SK-N-SH (cell line): ENCODE results near the gene EXD2. TPM values are rescaled to one million over a fixed set of nuclear protein-coding genes. Genes with fewer than 3 reads are reported as not detected.

Experiments
- CTCF ChIA-PET: fragments of 300-600, 350-600 bp; formaldehyde crosslinking; extraction: SDS; loops from one replicate; lab custom pipeline; 2021; lab: Yijun Ruan, JAX
- POLR2A ChIA-PET: fragments of 350-600 bp; sonication (Branson Sonifier 250); formaldehyde crosslinking; extraction: SDS; loops from one replicate; lab custom pipeline; 2020; ENCODE audit warnings: antibody characterized with exemption, inconsistent platforms; lab: Yijun Ruan, JAX
- DNase-seq: peaks from one replicate; pipeline ENCODE4 v3.0.0; 2012
- H2AFZ ChIP-seq: fragments of 200-600 bp; sonication (generic); 2 replicates; pipeline ENCODE4 v1.8.1; 2016; ENCODE audit warnings: antibody characterized with exemption, mild to moderate bottlenecking, low read depth
- H3F3A ChIP-seq: fragments of 200-600 bp; sonication (generic); replicated peaks from 2 replicates; pipeline ENCODE3; 2016; ENCODE audit warnings: antibody characterized with exemption, mild to moderate bottlenecking; ENCODE audit not compliant: insufficient read depth
- H3K27ac ChIP-seq, 2 experiments: fragments of 200-500 bp in 1 of 2; fragments of 200-600 bp in 1 of 2; sonication (Bioruptor generic) in 1 of 2; sonication (generic), shearing (Covaris generic) in 1 of 2; 2 replicates each; pipeline versions ENCODE4 v1.5.1 to v1.6.1; 2014 to 2016; ENCODE audit warnings: low read depth in 2 of 2, inconsistent platforms in 1 of 2, low read length in 1 of 2, mild to moderate bottlenecking in 1 of 2, mixed read lengths in 1 of 2
- H3K27me3 ChIP-seq: fragments of 200-600 bp; sonication (generic), shearing (Covaris generic); 2 replicates; pipeline ENCODE4 v1.6.1; 2016; ENCODE audit warnings: mixed run types; ENCODE audit not compliant: insufficient read depth
- H3K36me3 ChIP-seq, 2 experiments: fragments of 200-500 bp in 1 of 2; fragments of 200-600 bp in 1 of 2; sonication (Bioruptor generic) in 1 of 2; sonication (generic) in 1 of 2; replicated peaks in 1 of 2; 2 replicates each; pipeline versions ENCODE3 to v1.5.1; 2014 to 2016; ENCODE audit warnings: low read length in 1 of 2, mild to moderate bottlenecking in 1 of 2; ENCODE audit not compliant: insufficient read depth in 2 of 2, control insufficient read depth in 1 of 2
- H3K4me1 ChIP-seq, 2 experiments: fragments of 200-500 bp in 1 of 2; fragments of 200-600 bp in 1 of 2; sonication (Bioruptor generic) in 1 of 2; sonication (generic), shearing (Covaris generic) in 1 of 2; 2 replicates each; pipeline versions ENCODE4 v1.5.1 to v1.6.1; 2014 to 2016; ENCODE audit warnings: low read depth in 1 of 2, low read length in 1 of 2, mixed run types in 1 of 2; ENCODE audit not compliant: insufficient read depth in 2 of 2, control insufficient read depth in 1 of 2
- H3K4me2 ChIP-seq: fragments of 200-600 bp; sonication (generic), shearing (Covaris generic); 2 replicates; pipeline ENCODE4 v1.6.1; 2017; ENCODE audit warnings: mixed run types
- H3K4me3 ChIP-seq, 2 experiments: fragments of 200-500 bp in 1 of 2; fragments of 200-600 bp in 1 of 2; sonication (Bioruptor generic) in 1 of 2; sonication (generic), shearing (Covaris generic) in 1 of 2; 2 replicates each; pipeline versions ENCODE4 v1.5.1 to v1.8.1; 2014 to 2016; ENCODE audit warnings: low read depth in 2 of 2, inconsistent platforms in 1 of 2, low read length in 1 of 2, mild to moderate bottlenecking in 1 of 2, mixed read lengths in 1 of 2, moderate library complexity in 1 of 2
- H3K79me2 ChIP-seq: fragments of 200-600 bp; sonication (generic); 2 replicates; pipeline ENCODE4 v1.8.1; 2017; ENCODE audit warnings: mild to moderate bottlenecking; ENCODE audit not compliant: insufficient read depth
- H3K9ac ChIP-seq: fragments of 200-600 bp; sonication (generic); 2 replicates; pipeline ENCODE4 v1.6.1; 2017; ENCODE audit warnings: mixed run types
- H3K9me2 ChIP-seq: fragments of 200-600 bp; sonication (generic); 2 replicates; pipeline ENCODE4 v1.6.1; 2017; ENCODE audit warnings: mixed run types
- H3K9me3 ChIP-seq: fragments of 200-600 bp; sonication (generic); 2 replicates; pipeline ENCODE4 v1.6.1; 2017; ENCODE audit warnings: mixed run types, mild to moderate bottlenecking, moderate library complexity
- H4K20me1 ChIP-seq: fragments of 200-600 bp; sonication (generic); 2 replicates; pipeline ENCODE4 v1.6.1; 2017; ENCODE audit warnings: mild to moderate bottlenecking, mixed run types; ENCODE audit not compliant: insufficient read depth
- FOXJ3 ChIP-seq: sonication (generic); formaldehyde crosslinking; IDR thresholded peaks from 2 replicates; pipeline ENCODE4 v1.5.1; 2020; ENCODE audit warnings: mild to moderate bottlenecking, missing genetic modification reagents
- FOXM1 ChIP-seq: IDR thresholded peaks from 2 replicates; pipeline ENCODE4 v1.4.0; 2012; ENCODE audit warnings: low read depth, mild to moderate bottlenecking
- JUND ChIP-seq: IDR thresholded peaks from 2 replicates; pipeline ENCODE4 v1.4.0; 2012
- MEF2A ChIP-seq: IDR thresholded peaks from 2 replicates; pipeline ENCODE4 v1.4.0; 2012; ENCODE audit warnings: low read depth, borderline replicate concordance
- MXI1 ChIP-seq: IDR thresholded peaks from 2 replicates; pipeline ENCODE4 v1.6.1; 2012; ENCODE audit warnings: mild to moderate bottlenecking, low read depth, low read length, improper control_type of control experiment
- NFIC ChIP-seq: IDR thresholded peaks from 2 replicates; pipeline ENCODE4 v1.4.0; 2012; ENCODE audit warnings: borderline replicate concordance
- RFX5 ChIP-seq: IDR thresholded peaks from 2 replicates; pipeline ENCODE4 v1.6.1; 2012; ENCODE audit warnings: mild to moderate bottlenecking, improper control_type of control experiment, low read length
- RXRA ChIP-seq: IDR thresholded peaks from 2 replicates; pipeline ENCODE4 v1.4.0; 2012; ENCODE audit warnings: low read depth, mild to moderate bottlenecking, borderline replicate concordance
- TAF1 ChIP-seq: IDR thresholded peaks from 2 replicates; pipeline ENCODE4 v1.6.1; 2012; ENCODE audit warnings: low read depth, mild to moderate bottlenecking, low read length, moderate library complexity, borderline replicate concordance
- TCF12 ChIP-seq: IDR thresholded peaks from 2 replicates; pipeline ENCODE4 v1.4.0; 2012
- YY1 ChIP-seq: IDR thresholded peaks from 2 replicates; pipeline ENCODE4 v1.4.0; 2012; ENCODE audit warnings: low read depth, mild to moderate bottlenecking
- WGBS: methylation state at CpG from one replicate; pipeline ENCODE4 v1.1.6; 2017; ENCODE audit warnings: low lambda C conversion rate; 5-methylcytosine and 5-hydroxymethylcytosine counted together
- polyA plus RNA-seq, 3 experiments: library from polyadenylated mRNA; depleted of rRNA; stranded (reverse); fragments of >200 nt; gene quantifications; 2 replicates each; pipeline ENCODE4 v1.2.3, GENCODE V29; 2012
- TF ChIP-seq, protein P1 (sequence below): fragments of 150-350 bp; IDR thresholded peaks from 2 replicates; pipeline ENCODE4 v1.6.1; 2017; ENCODE audit warnings: antibody characterized with exemption, low read length, low read depth, borderline replicate concordance
- TF ChIP-seq, protein P2 (sequence below): IDR thresholded peaks from 2 replicates; pipeline ENCODE4; 2012
- TF ChIP-seq, protein P3 (sequence below): IDR thresholded peaks from 2 replicates; pipeline ENCODE4 v1.4.0; 2012; ENCODE audit warnings: low read depth
- TF ChIP-seq, protein P4 (sequence below): IDR thresholded peaks from 2 replicates; pipeline ENCODE4 v1.4.0; 2012; ENCODE audit warnings: low read depth, borderline replicate concordance
- TF ChIP-seq, protein P5 (sequence below): IDR thresholded peaks from 2 replicates; pipeline ENCODE4 v1.6.1; 2012; ENCODE audit warnings: mild to moderate bottlenecking, low read depth, low read length, moderate library complexity

Gene EXD2
- polyA plus RNA-seq, 1 of the 3 experiments (the other 2 are of a cell fraction): 15.1 TPM

DNA sequence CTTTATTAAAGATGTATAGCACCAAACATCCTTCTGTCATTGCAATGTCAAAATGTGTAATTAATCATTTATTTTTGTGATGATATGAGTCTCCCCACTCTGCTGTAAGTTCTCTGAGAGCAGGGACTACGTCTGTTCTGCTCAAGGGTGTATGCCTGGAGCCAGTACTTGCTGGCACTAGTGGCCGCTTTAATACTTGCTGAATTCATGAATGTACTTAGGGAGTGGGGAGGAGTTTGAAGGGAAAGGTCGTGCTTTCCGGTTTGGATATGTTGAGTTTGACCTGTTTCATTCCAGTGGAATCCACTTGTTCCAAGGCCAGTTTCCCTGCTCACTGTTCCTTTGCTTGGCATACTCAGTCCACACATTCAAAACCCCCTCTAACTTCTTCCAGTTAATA, 36.5 kb upstream of the EXD2 start:
- Histone ChIP-seq H2AFZ (no peak overlapping the region), H3K4me1 (peaks cover 11 to 12% of the 10 kb centered on the region in 2 experiments; a peak in 3 of 4 replicates)
- no peak for DNase-seq
- no peak for TF ChIP-seq RFX5
- TF ChIP-seq, protein P1, sequence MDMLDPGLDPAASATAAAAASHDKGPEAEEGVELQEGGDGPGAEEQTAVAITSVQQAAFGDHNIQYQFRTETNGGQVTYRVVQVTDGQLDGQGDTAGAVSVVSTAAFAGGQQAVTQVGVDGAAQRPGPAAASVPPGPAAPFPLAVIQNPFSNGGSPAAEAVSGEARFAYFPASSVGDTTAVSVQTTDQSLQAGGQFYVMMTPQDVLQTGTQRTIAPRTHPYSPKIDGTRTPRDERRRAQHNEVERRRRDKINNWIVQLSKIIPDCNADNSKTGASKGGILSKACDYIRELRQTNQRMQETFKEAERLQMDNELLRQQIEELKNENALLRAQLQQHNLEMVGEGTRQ: no peak
- TF ChIP-seq YY1: no peak
- TF ChIP-seq FOXJ3 (CRISPR knock-in tag): no peak
- no peak for TF ChIP-seq NFIC
- TF ChIP-seq MXI1: no peak
- TF ChIP-seq, protein P2, sequence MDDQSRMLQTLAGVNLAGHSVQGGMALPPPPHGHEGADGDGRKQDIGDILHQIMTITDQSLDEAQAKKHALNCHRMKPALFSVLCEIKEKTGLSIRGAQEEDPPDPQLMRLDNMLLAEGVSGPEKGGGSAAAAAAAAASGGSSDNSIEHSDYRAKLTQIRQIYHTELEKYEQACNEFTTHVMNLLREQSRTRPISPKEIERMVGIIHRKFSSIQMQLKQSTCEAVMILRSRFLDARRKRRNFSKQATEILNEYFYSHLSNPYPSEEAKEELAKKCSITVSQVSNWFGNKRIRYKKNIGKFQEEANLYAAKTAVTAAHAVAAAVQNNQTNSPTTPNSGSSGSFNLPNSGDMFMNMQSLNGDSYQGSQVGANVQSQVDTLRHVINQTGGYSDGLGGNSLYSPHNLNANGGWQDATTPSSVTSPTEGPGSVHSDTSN: no peak
- TF ChIP-seq JUND: no peak
- TF ChIP-seq, all 33 proteins: peak for 0
- ChIA-PET CTCF (interaction anchor here (1.7 kb wide), 1 partner anchor 25 kb away, joined by 6 read pairs; no protein-coding TSS in a partner anchor), POLR2A (no interaction called here)
- no peaks in the 10 kb centered on the region for H3K36me3 ChIP-seq
- H3F3A ChIP-seq: peaks cover 10% of the 10 kb centered on the region
- WGBS: 87% methylated on average over 4 of the region's 4 CpGs
- no peak overlapping the region for H3K9ac ChIP-seq
- H4K20me1 ChIP-seq: peaks cover 9% of the 10 kb centered on the region; the same call in 1 of the 2 replicates
- H3K27me3 ChIP-seq: no peaks in the 10 kb centered on the region
- H3K4me2 ChIP-seq: no peak overlapping the region
- H3K9me3 ChIP-seq: no peaks in the 10 kb centered on the region
- H3K79me2 ChIP-seq: peaks cover 27% of the 10 kb centered on the region
- H3K27ac ChIP-seq: no peak overlapping the region
- H3K9me2 ChIP-seq: no peaks in the 10 kb centered on the region
- H3K4me3 ChIP-seq: no peak overlapping the region

DNA sequence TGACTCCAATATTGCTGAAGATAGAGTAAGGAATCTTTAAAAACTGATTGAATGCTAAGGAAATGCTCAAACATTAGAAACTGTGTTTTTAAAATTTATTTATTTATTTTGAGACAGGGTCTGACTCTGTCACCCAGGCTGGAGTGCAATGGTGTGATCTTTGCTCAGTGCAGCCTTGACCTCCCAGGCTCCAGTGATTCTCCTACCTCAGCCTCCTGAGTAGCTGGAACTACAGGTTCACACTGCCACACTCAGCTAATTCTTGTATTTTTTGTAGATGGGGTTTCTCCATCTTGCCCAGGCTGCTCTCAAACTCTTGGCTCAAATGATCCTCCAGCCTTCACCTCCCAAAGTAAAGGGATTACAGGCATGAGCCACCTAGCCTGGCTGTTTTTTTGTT, 35.1 kb upstream of the EXD2 start:
- Histone ChIP-seq H3K79me2 (peaks cover 13% of the 10 kb centered on the region), H3K27me3 (no peaks in the 10 kb centered on the region), H3K4me3 (no peak overlapping the region), H3K4me1 (peaks cover 0 to 4% of the 10 kb centered on the region in 2 experiments; a peak in 1 of 4 replicates), H3K9me2 (no peaks in the 10 kb centered on the region), H2AFZ (no peak overlapping the region), H3K36me3 (no peaks in the 10 kb centered on the region), H3K4me2 (no peak overlapping the region), H4K20me1 (no peaks in the 10 kb centered on the region), H3K9ac (no peak overlapping the region), H3K9me3 (no peaks in the 10 kb centered on the region), H3F3A (peaks cover 10% of the 10 kb centered on the region), H3K27ac (no peak overlapping the region)
- no peak for DNase-seq
- POLR2A ChIA-PET: no interaction called here
- CTCF ChIA-PET: interaction anchor here (1.0 kb wide), 1 partner anchor 49 kb away, joined by 3 read pairs; no protein-coding TSS in a partner anchor
- TF ChIP-seq FOXM1 (no peak), MEF2A (no peak), TCF12 (no peak), RXRA (no peak), MXI1 (no peak), TAF1 (no peak), RFX5 (no peak)
- TF ChIP-seq, protein P3, sequence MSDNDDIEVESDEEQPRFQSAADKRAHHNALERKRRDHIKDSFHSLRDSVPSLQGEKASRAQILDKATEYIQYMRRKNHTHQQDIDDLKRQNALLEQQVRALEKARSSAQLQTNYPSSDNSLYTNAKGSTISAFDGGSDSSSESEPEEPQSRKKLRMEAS: no peak
- TF ChIP-seq, protein P4, sequence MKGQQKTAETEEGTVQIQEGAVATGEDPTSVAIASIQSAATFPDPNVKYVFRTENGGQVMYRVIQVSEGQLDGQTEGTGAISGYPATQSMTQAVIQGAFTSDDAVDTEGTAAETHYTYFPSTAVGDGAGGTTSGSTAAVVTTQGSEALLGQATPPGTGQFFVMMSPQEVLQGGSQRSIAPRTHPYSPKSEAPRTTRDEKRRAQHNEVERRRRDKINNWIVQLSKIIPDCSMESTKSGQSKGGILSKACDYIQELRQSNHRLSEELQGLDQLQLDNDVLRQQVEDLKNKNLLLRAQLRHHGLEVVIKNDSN: no peak
- TF ChIP-seq, protein P5, sequence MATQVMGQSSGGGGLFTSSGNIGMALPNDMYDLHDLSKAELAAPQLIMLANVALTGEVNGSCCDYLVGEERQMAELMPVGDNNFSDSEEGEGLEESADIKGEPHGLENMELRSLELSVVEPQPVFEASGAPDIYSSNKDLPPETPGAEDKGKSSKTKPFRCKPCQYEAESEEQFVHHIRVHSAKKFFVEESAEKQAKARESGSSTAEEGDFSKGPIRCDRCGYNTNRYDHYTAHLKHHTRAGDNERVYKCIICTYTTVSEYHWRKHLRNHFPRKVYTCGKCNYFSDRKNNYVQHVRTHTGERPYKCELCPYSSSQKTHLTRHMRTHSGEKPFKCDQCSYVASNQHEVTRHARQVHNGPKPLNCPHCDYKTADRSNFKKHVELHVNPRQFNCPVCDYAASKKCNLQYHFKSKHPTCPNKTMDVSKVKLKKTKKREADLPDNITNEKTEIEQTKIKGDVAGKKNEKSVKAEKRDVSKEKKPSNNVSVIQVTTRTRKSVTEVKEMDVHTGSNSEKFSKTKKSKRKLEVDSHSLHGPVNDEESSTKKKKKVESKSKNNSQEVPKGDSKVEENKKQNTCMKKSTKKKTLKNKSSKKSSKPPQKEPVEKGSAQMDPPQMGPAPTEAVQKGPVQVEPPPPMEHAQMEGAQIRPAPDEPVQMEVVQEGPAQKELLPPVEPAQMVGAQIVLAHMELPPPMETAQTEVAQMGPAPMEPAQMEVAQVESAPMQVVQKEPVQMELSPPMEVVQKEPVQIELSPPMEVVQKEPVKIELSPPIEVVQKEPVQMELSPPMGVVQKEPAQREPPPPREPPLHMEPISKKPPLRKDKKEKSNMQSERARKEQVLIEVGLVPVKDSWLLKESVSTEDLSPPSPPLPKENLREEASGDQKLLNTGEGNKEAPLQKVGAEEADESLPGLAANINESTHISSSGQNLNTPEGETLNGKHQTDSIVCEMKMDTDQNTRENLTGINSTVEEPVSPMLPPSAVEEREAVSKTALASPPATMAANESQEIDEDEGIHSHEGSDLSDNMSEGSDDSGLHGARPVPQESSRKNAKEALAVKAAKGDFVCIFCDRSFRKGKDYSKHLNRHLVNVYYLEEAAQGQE: no peak
- TF ChIP-seq, protein P1: no peak
- TF ChIP-seq, protein P2: no peak
